PC-3 (cell line): ENCODE data around the gene SLCO2B1.

Experiments used
- EZH2 ChIP-seq: fragments of 300-600 bp; sonication (generic); IDR thresholded peaks from one replicate; pipeline ENCODE4 v1.6.1; 2017; ENCODE audit warnings: antibody characterized with exemption, mild to moderate bottlenecking, low read length; ENCODE audit not compliant: unreplicated experiment
- EZH2phosphoT487 ChIP-seq: fragments of 300-600 bp; sonication (generic); IDR thresholded peaks from 2 replicates; pipeline ENCODE4 v1.6.1; 2018; ENCODE audit warnings: mild to moderate bottlenecking, antibody characterized with exemption, low read length, borderline replicate concordance
- TF ChIP-seq, protein P1 (sequence below): fragments of 300-600 bp; sonication (generic); conservative IDR thresholded peaks from 2 replicates; pipeline ENCODE4 v1.5.1; 2017; ENCODE audit warnings: antibody characterized with exemption, low read depth, mild to moderate bottlenecking, low read length

DNA sequence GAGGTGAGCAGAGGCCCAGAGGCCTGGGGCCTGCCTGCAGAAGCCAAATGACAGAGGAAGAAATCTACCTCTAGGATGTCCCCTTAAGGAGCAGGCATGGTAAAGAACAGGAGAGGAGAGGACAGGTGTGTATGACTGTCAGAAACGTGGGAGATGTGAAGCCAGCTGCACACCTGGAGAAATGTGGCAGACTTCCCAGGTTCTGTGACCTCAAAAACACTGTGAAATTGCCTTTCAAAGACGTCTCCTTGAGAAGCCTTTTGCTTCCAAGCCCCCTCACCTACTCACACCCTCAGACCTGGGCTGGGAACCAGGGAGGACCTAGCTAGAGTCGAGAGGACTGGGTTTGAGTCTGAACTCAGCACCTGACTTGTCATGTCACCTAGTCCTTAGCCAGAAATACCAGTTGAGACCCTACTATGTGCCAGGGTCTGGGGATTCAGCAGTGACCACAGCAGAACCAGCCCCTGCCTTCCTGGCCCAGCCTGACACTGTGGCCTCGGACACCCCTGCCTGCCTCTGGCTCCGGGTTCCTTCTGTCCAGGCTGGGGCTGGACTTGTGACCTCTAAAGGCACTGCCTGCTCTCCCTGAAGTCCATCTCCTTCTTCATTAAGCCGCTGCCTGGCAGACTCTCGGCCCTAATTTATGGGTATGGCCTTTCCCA, 95.2 kb downstream of the SLCO2B1 start:
- TF ChIP-seq, protein P1, sequence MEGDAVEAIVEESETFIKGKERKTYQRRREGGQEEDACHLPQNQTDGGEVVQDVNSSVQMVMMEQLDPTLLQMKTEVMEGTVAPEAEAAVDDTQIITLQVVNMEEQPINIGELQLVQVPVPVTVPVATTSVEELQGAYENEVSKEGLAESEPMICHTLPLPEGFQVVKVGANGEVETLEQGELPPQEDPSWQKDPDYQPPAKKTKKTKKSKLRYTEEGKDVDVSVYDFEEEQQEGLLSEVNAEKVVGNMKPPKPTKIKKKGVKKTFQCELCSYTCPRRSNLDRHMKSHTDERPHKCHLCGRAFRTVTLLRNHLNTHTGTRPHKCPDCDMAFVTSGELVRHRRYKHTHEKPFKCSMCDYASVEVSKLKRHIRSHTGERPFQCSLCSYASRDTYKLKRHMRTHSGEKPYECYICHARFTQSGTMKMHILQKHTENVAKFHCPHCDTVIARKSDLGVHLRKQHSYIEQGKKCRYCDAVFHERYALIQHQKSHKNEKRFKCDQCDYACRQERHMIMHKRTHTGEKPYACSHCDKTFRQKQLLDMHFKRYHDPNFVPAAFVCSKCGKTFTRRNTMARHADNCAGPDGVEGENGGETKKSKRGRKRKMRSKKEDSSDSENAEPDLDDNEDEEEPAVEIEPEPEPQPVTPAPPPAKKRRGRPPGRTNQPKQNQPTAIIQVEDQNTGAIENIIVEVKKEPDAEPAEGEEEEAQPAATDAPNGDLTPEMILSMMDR: no peak
- TF ChIP-seq EZH2 (no peak), EZH2phosphoT487 (no peak)
